Dermis microvascular lymphatic vessel endothelial cell (primary cell): ENCODE results near the gene FOSL1. TPM values are rescaled to one million over a fixed set of nuclear protein-coding genes. Genes with fewer than 3 reads are reported as not detected.

Experiments used
- DNase-seq, 2 donors: peaks; one replicate each; pipeline versions ENCODE4 v3.0.0 to v3.0.0-alpha.2; 2010; ENCODE audit warnings: low read depth in 2 of 2
- total RNA-seq: library from RNA; depleted of rRNA; stranded (reverse); fragments of >200 nt; gene quantifications from 2 replicates; pipeline ENCODE4 v1.2.1, GENCODE V29; 2014

Gene FOSL1
- total RNA-seq, 1 donor from 2014 or later, result 2.1 TPM

DNA sequence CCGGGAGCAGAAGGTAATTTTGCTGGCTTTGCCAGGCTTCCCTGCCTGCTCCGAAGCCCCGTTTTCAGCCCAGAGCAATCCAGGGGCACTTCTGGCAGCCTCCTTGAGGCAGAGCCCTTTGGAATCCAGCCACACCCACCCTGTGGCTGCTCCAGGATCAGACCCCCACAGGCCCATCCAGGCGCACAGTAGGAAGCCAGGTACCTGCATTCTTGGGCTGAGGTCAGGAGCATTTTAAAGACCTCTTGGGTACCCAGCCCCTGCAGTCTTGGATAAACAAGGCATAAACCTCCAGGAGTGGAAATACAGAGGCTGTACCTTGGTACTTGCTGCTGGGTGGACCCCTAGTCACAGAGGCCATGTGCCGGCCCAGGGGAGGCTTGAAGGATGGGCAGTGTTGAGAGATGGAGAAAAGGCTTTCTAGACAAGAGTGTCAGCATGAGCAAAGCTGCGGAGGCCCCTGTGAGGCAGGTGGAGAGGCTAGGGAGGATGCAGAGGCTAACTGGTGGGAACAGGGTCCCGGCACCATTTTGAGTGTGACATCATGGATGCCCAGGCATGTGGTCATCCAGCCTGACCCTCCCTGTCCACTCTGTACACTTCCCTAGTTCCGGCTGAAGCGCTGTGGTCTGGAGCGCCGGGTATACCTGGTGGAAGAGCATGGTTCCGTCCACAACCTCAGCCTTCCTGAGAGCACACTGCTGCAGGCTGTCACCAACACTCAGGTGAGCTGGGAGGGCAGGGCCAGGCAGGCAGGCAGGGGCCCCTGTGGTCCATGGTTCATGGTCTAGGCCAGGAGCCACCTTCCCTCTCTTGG lies 36.1 kb downstream of the FOSL1 start:
- DNase-seq, result no peak

DNA sequence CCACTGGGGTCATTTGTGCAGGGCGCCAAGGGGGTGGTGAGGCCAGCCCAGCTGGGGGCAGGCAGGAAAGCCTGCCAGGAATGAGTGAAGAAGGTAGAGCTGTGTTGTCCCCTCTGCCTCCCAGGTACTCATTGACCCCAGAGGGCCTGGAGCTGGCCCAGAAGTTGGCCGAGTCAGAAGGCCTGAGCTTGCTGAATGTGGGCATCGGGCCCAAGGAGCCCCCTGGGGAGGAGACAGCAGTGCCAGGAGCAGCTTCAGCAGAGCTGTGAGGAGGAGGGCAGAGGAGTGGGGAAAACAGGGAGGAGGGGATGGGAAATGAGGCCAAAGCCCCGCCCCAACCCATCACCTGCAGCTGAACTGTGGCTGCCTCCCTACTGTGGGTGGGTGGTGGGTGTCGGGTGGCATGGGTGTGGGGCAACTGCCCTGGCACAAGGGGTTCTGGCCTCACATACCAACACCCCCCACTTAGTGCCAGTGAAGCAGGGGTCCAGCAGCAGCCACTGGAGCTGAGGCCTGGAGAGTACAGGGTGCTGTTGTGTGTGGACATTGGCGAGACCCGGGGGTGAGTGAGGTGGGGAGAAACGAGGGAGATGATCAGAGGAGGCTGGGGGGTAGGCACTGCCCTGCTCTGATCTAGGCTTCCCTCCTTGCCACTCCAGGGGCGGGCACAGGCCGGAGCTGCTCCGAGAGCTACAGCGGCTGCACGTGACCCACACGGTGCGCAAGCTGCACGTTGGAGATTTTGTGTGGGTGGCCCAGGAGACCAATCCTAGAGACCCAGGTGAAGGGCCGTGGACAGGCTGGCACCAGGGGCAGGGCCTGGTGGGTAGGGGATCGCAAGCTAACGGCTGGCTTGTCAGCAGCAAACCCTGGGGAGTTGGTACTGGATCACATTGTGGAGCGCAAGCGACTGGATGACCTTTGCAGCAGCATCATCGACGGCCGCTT lies 37.0 kb downstream of the FOSL1 start:
- no peak for DNase-seq

DNA sequence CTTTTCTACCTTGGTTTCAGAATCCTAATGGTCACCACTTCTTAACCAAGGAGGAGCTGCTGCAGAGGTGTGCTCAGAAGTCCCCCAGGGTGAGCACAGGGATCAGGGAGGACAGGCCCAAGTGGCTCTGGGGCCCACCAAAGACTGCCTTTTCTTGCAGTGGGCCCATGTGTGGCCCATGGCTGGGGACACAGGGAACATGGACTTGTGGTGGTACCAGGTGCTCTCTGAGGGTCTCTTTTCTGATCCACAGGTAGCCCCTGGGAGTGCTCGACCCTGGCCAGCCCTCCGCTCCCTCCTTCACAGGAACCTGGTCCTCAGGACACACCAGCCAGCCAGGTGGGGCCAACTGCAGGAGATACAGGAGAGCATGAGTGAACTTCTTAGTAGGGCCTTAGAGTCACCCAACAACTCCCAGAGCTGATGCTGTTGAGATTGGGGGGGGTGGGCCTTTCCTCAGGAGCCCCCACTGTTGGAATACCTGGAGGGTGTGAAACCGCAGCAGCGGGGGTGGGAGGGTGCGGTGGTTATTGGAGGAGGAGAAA lies 37.9 kb downstream of the FOSL1 start:
- no peak for DNase-seq

DNA sequence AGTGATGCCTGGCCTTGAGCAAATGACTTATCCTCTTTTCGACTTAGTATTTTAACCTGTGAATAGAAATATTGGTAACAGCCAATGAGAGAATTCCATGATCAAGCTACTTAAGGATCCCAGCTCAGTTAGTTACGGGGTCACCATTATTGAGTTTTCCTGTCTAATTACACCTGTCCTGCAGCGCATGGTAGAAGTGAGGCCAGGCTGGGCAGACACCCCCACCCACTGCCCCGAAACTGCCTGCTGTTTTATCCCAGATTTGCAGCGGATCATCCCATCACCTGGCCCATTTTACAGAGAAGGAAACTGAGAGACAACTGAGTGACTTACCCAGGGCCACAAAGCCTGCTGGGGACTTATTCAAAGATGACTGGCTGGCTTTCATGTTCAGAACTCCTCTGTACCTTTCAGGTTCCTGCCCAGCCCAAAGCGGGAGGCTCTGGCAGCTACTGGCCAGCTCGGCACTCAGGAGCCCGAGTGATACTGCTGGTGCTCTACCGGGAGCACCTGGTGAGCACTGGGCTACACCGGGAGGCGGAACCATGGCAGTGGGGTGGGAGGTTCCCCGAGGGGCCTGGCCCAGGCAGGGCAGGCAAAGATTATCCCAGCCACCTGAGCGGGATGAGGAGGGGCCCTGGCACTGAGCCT lies 38.5 kb downstream of the FOSL1 start:
- no peak for DNase-seq

DNA sequence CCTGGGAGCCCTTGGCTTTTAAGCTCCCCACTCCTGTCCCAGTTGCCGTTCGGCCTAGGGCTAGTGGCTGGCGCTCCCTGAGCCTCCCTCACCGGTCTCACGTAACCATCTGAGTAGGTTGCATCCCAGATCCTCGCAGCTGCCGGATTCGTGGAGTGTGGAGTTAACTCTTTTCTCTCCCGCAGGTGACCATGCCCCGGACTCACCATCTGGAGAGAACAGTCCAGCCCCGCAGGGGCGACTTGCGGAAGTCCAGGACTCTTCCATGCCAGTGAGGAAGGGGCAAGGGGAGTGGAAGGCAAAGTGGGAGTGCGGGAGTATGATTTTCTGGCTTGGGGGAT lies 39.1 kb downstream of the FOSL1 start:
- DNase-seq, result no peak

DNA sequence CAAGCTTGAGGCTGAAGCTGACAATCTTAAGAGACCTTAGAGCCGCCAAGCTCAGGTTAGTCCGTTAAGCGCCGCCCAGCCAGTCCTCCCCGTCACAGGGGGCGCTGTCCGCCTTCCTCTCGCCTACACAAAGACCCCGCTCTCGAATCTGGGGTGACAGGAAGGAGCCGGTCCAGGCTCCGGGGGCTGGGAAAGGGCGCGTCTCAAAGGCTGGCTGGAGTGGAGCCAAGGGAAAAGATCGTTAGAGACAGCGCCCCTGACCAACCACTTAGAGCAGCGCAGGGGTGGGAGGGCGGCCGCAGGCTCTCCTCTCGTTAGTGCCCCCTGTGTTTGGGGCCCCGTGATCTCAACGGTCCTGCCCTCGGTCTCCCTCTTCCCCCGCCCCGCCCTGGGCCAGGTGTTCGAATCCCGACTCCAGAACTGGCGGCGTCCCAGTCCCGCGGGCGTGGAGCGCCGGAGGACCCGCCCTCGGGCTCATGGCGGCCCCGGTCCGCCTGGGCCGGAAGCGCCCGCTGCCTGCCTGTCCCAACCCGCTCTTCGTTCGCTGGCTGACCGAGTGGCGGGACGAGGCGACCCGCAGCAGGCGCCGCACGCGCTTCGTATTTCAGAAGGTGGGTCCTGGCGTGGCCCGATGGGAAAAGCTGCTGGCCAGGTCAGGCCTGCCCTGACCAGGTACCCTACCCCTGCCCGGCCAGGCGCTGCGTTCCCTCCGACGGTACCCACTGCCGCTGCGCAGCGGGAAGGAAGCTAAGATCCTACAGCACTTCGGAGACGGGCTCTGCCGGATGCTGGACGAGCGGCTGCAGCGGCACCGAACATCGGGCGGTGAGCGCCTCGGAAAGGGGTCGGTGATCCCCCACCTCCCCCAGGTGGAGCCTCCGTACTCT lies 39.7 kb downstream of the FOSL1 start, which contains the start of gene MUS81:
Gene MUS81 (plus strand): TSS at position 156 of the 887 bp plus-strand sequence. CDS start 321 bp downstream, at position 477.
- peak; percentile 91 to 98 for DNase-seq

DNA sequence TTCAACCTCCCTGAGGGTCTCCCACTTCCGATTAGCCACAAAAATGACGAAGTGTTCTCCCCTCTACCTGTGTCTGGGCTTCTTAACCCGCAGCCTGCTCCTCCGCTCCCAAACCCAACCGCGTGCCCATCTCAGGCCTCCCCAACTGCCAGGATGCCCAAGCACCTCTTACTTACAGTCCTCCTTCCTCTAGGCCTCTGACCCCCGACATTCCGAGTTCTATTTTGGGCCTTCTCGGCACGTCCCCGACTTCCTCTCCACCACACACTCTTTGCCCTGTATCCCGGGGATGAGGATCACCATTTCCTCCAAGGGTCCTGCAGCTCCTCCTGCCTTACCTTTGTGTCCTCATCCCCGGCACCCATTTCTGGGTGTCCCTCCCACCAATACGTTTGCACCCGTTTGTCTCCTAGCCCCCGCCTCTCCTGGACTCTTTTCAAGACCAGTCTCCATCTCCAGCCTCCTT lies 40.3 kb downstream of the FOSL1 start:
- no peak for DNase-seq

DNA sequence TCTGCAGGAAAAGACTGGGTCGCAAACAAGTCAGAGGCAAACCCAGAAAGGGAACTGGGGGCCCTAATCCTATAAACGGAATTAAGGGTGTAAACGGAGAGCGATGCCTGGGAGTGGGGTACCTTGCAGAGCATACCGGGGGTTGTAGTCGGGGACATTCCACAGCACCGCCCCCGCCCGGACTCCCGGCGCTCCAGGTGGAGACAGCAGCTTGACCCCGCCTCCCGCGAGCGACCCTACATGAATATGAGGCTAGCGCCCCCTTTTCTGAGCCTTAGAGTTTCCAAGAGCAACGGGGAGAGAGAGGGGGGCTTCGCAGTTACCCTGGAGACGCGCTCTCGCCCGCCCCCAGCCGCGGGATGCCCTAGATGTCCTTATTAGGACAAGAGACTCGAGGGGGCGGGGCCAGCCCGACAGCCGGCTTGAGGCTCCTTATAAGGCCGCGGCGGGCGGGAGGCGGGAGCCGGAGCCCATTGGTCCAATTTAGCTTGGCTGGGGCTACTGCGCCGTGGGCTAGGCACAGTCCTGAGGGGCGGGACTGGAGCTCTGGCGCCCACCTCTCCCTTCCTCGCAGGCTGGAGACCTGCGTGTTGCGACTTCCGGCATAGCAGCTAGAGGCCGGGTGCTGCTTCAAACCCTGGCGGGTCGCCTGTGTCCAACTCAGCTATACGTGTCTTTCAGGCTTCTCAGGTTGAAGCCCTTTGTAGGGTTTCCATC lies 40.9 kb downstream of the FOSL1 start:
- DNase-seq, result peak; percentile 90 to 99

DNA sequence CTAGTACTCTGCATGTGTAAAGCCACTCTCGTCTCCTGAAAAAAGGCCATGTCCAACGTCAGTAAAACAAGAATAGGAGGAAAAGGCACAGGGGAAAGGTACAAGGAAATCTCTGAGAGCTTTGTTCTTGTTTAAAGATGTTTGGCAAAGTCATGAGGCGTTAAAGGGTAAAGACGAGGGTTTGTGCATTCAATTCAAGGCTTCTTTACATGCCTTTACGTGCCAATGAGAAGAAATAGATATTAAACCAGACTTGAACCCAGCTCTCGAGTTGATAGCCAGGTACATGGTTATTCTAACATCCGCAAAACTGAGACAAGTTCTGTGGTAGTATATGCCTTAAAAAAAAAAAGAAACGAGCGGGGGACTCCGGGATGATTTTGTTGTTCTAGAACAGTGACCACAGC lies 41.5 kb downstream of the FOSL1 start:
- DNase-seq, result no peak

DNA sequence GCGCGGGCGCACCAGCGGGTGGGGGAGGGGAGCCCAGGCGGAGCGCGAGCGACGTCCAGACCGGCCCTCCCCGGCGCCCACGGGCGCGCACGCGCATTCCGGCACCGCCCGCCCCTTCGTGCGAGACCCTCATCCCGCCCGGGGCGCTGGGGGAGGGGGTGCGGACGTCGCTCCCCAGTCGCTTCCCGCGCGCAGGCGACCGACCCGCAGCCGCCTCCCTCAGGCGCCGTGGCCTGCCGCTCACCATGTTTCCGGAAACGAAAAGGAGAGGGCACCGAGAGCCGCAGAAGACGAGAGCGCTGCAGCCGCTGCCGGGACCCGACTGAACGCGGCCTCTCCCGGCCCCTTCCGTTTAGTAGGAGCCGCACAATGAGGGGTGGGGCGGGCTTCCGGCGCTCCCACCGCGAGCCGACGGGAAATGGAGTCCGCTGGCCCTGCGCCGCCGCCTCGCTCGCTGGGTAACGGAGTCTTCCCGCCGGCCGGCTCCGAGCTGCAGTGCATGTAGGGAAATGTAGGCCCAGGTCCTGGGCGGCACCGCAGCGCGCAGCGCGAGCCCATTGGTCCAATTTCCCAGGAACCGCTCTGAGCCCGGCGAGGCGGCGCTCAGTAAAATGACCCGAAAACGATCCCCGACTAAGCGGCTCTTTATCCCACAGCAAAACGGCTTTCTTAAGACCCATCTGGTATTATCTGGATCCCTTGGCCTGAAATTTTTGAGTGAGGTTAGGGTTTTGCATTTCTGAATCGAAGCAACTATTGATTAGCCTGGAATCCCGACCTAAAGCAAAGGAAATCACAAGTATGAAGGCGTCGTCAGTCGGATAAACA lies 42.1 kb downstream of the FOSL1 start, which contains the start of gene CFL1:
Gene CFL1 (minus strand): TSS at position 328 of the 828 bp plus-strand sequence. CDS start 81 bp downstream, at position 247.
- peak; percentile 93 to 99 for DNase-seq

DNA sequence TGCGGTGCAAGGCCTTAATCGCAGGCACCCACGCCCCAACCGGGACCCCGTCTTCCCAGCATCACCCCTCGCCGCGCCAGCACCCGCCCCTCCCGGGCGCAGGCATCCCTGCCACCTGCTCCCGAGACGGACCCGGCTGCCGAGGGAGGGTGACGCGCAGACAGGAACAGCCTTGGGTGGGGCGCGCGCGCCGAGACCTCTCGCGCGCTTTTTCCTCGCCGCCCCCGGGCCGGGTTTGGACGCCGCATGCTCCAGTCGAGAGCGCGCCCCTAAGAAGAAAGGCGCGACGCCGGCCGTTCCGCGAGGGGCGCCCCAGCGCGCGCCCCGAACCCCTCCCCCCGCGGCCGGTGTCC lies 42.7 kb downstream of the FOSL1 start:
- DNase-seq, result peak in 1 of 2 donors; percentile 24

DNA sequence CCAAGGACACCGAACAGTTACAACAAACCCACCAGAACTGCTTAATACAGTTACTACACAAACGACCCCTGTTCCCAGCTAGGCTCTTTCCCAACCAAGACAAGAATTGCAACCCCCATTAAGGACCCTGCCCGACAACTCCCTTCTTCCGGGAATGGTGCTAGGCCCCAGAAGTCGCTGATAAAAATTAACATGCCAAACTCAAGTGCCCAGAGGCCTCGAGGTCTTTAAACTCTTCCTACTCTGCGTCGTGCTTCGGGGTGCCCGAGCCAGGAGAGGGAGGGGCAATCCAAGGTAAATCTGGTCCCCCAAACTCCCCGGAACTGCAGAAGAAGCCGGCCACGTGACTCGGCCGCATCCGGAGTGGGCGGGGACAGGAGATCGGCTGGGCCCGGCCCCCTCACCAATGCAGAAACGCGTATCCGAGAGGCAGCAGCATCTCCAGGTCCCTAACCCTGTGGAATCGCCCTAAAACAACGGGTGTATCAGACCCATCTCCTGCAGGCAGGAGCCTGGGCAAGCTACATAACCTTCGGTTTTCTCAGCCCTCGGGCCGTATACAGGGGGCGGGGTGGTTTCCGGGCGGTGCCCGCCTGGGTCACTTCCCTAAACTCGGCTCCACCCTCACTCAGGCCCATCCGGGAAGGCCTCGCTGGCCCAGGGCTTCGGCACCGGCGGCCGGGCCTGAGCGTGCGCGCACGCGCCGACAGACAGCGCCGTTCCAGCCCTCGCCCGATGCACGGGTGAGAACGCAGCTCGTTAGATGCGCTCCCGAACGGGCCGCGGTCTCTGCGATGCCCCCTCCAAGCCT lies 43.3 kb downstream of the FOSL1 start:
- DNase-seq, result peak in 1 of 2 donors; percentile 60

DNA sequence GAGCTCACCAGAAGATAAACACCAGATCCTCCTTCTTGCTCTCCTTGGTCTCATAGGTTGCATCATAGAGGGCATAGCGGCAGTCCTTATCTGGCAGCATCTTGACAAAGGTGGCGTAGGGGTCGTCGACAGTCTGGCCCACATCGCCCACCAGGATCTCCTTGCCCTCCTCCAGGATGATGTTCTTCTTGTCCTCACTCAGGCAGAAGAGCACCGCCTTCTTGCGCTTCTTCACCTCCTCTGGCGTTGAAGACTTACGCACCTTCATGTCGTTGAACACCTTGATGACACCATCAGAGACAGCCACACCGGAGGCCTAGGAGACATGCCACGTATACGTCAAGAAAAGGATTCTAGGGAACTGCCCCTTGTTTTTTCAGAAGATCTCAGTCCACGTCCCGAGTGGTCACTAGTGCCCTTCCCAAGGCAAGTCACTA lies 44.2 kb downstream of the FOSL1 start:
- DNase-seq, result no peak

DNA sequence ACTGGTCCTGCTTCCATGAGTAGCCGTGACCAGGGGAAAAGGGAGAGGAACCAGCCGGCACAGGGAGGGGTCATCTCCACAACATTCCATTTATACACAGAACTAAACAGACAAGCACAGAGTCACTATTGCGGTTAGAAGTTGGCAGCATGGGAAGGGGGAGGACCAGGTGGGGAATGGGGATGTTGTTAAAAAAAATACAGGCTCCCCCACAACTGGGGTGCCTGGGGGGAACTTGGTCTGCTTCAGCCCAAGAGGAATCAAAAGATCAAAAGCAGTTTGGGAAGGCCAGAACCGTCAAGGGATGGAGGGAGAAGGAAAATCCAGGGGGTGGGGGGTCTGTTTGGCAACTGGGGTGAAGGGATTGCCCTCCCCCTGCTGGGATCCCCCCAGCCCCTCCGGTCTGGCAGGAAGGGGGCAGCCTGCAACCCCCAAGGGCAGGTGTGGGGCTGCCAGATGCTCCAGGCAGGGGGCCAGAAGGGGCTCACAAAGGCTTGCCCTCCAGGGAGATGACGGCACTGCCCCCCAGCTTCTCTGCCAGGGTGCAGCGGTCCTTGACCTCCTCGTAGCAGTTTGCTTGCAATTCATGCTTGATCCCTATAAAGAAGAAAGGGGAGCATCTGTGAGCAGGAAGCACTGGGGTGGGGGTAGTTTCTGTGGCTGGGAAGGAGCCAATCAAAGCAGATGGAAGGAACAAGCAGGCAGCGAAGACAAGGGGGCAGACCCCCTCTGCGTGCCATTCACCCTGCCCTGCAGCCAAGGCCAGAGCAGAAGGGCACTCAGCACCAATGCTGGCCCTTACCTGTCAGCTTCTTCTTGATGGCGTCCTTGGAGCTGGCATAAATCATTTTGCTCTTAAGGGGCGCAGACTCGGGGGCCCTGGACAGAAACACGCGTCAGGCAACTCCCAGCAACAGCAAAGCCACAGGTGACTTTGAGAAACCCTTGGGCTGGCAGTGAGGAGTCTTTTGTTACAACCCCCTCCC lies 45.0 kb downstream of the FOSL1 start:
- no peak for DNase-seq

DNA sequence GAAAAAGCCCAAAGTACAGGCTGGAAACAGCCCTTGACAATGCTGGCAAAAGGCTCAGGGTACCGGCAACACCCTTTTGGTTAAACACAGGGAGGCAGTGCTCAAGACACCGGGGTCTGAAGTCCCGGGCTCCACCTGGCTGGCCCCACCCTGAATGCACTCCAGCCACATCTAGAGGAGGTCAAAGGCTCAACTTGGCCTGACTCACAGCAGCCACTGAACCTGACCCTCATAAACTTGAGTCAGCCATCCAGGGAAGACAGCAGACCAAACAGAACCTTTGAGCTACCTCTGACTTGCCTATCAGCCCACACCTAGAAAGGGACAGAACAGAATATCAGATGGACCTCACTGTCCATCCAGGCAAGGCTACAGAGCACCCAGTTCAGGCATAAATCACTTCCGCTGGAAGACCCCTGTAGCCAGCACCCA lies 46.0 kb downstream of the FOSL1 start:
- DNase-seq, result no peak

DNA sequence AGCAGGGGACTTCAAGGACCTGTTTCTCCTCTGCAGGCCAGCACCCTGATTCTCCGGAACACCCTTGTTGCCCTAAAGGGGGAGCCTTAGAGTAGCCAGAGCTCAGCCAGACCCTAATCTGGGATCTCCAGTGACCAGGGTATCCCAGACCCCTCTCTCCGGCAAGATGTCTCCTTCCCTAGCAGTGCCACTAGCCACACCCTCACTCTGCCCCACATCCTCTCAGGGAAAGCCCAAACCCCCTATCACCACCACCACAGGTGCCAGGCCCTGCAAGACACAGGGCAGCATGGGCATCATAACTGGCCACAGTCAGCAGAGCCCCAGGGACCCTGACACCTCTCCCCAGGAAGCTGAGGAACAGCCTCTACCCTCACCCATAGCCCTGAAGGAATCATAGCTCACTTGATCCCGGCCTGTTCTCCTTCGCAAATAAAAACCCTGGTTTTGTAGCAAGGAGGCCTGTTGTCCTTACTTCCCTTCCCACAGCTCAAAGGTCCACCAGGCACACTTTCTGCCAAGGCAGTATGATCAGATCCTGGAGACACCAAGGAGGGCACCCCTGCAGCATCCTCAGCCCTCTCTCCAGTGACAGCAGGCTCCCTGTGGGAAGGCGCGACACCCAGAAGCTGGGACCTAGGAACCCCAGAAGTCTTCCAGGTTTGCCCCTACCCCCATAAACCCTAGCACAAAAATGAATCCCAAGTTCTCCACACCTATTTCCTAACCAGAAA lies 46.8 kb downstream of the FOSL1 start:
- no peak for DNase-seq
